Neural progenitor cell (in vitro differentiated cells): ENCODE results near the gene RCL1. TPM values are rescaled to one million over a fixed set of nuclear protein-coding genes. Genes with fewer than 3 reads are reported as not detected.

Experiments used
- DNase-seq: peaks from one replicate; pipeline ENCODE4 v3.0.0-alpha.2; 2016; ENCODE audit warnings: low spot score
- H2AFZ ChIP-seq: fragments of 200-600 bp; sonication (generic); replicated peaks from 2 replicates; pipeline ENCODE4 v1.6.1; 2016; ENCODE audit warnings: antibody characterized with exemption
- H3F3A ChIP-seq: fragments of 200-600 bp; sonication (generic); 2 replicates; pipeline ENCODE4 v1.6.1; 2016; ENCODE audit warnings: antibody characterized with exemption, low read depth
- H3K27ac ChIP-seq: fragments of 200-600 bp; sonication (generic); 2 replicates; pipeline ENCODE4 v1.5.1; 2016; ENCODE audit warnings: mild to moderate bottlenecking
- H3K27me3 ChIP-seq: fragments of 200-600 bp; sonication (generic); 2 replicates; pipeline ENCODE4 v1.6.1; 2016; ENCODE audit warnings: mild to moderate bottlenecking, moderate library complexity
- H3K36me3 ChIP-seq: fragments of 200-600 bp; sonication (generic); 2 replicates; pipeline ENCODE4 v1.5.1; 2016
- H3K4me1 ChIP-seq: fragments of 200-600 bp; sonication (generic); 2 replicates; pipeline ENCODE4 v1.6.1; 2016; ENCODE audit warnings: mixed run types
- H3K4me2 ChIP-seq: fragments of 200-600 bp; sonication (generic); 2 replicates; pipeline ENCODE4 v1.6.1; 2016
- H3K4me3 ChIP-seq: fragments of 200-600 bp; sonication (generic); 2 replicates; pipeline ENCODE4 v1.5.1; 2016
- H3K79me2 ChIP-seq: fragments of 200-600 bp; sonication (generic); 2 replicates; pipeline ENCODE4 v1.6.1; 2016; ENCODE audit warnings: low read depth
- H3K9ac ChIP-seq: fragments of 200-600 bp; sonication (generic); 2 replicates; pipeline ENCODE4 v1.6.1; 2016
- H3K9me3 ChIP-seq: fragments of 200-600 bp; sonication (generic); 2 replicates; pipeline ENCODE4 v1.5.1; 2016; ENCODE audit warnings: low read depth
- H4K20me1 ChIP-seq: fragments of 200-600 bp; sonication (generic); 2 replicates; pipeline ENCODE4 v1.6.1; 2016; ENCODE audit warnings: low read depth
- H3K27ac Mint-ChIP-seq: 3 replicates; pipeline ENCODE4 v1.8.0; 2021; ENCODE audit warnings: mixed read lengths
- H3K27me3 Mint-ChIP-seq: 2 replicates; pipeline ENCODE4 v1.8.0; 2022; ENCODE audit warnings: low read depth, mild to moderate bottlenecking, inconsistent platforms, moderate library complexity, mixed read lengths; ENCODE audit not compliant: insufficient read depth
- H3K36me3 Mint-ChIP-seq: 3 replicates; pipeline ENCODE4 v1.8.0; 2021; ENCODE audit warnings: mixed read lengths
- H3K4me1 Mint-ChIP-seq: 3 replicates; pipeline ENCODE4 v1.8.0; 2021; ENCODE audit warnings: mixed read lengths
- H3K4me3 Mint-ChIP-seq: 3 replicates; pipeline ENCODE4 v1.8.0; 2021; ENCODE audit warnings: mild to moderate bottlenecking, moderate library complexity, mixed read lengths
- H3K9me3 Mint-ChIP-seq: 3 replicates; pipeline ENCODE4 v1.8.0; 2020; ENCODE audit warnings: mixed read lengths
- CTCF ChIP-seq: fragments of 200-600 bp; sonication (generic); IDR thresholded peaks from 2 replicates; pipeline ENCODE4 v1.5.1; 2017; ENCODE audit warnings: antibody characterized with exemption, mild to moderate bottlenecking
- EZH2 ChIP-seq: fragments of 200-600 bp; sonication (generic); IDR thresholded peaks from 2 replicates; pipeline ENCODE4 v1.6.1; 2017; ENCODE audit warnings: antibody characterized with exemption, mild to moderate bottlenecking, moderate library complexity
- EZH2phosphoT487 ChIP-seq: fragments of 200-600 bp; sonication (generic); IDR thresholded peaks from 2 replicates; pipeline ENCODE4 v1.6.1; 2017; ENCODE audit warnings: antibody characterized with exemption
- total RNA-seq: library from RNA; depleted of rRNA; stranded (reverse); fragments of >200 nt; gene quantifications from 2 replicates; pipeline ENCODE4 v1.2.3, GENCODE V29; 2015; ENCODE audit warnings: low replicate concordance

RCL1 gene
- total RNA-seq, 1 donor from 2014 or later = 17.9 TPM

GRCh38 chr9:4822057-4822456, 29.3 kb downstream of the RCL1 start:
- Histone ChIP-seq H4K20me1 (no peaks in the 10 kb centered on the region), H3F3A (no peaks in the 10 kb centered on the region), H3K9ac (no peak overlapping the region), H3K36me3 (no peaks in the 10 kb centered on the region), H3K4me2 (no peak overlapping the region), H3K27ac (no peak overlapping the region), H2AFZ (no peak overlapping the region), H3K79me2 (peaks cover 68% of the 10 kb centered on the region), H3K27me3 (no peaks in the 10 kb centered on the region), H3K4me1 (no peaks in the 10 kb centered on the region), H3K9me3 (no peaks in the 10 kb centered on the region), H3K4me3 (no peak overlapping the region)
- Mint-ChIP-seq H3K9me3 (peaks cover 5% of the 10 kb centered on the region), H3K36me3 (peaks cover 4% of the 10 kb centered on the region), H3K4me1 (no peaks in the 10 kb centered on the region), H3K27me3 (peaks cover under 1% of the 10 kb centered on the region), H3K4me3 (no peak overlapping the region), H3K27ac (no peak overlapping the region)
- no peak for DNase-seq
- TF ChIP-seq EZH2phosphoT487 (no peak), EZH2 (no peak), CTCF (no peak)

- H3K4me2 ChIP-seq = no peak overlapping the region
- Mint-ChIP-seq H3K4me1 (no peaks in the 10 kb centered on the region), H3K27ac (no peak overlapping the region), H3K27me3 (peaks cover 2% of the 10 kb centered on the region), H3K9me3 (no peaks in the 10 kb centered on the region), H3K36me3 (no peaks in the 10 kb centered on the region), H3K4me3 (no peak overlapping the region)
- H3F3A ChIP-seq = no peaks in the 10 kb centered on the region
- no peaks in the 10 kb centered on the region for H4K20me1 ChIP-seq
- H3K36me3 ChIP-seq = no peaks in the 10 kb centered on the region
- H2AFZ ChIP-seq = no peak overlapping the region
- no peak for DNase-seq
- TF ChIP-seq EZH2 (no peak), EZH2phosphoT487 (no peak), CTCF (no peak)
- no peak overlapping the region for H3K27ac ChIP-seq
- H3K9ac ChIP-seq = no peak overlapping the region
- no peaks in the 10 kb centered on the region for H3K4me1 ChIP-seq
- H3K9me3 ChIP-seq = no peaks in the 10 kb centered on the region
- no peak overlapping the region for H3K4me3 ChIP-seq
- no peaks in the 10 kb centered on the region for H3K27me3 ChIP-seq
- peaks cover 29% of the 10 kb centered on the region for H3K79me2 ChIP-seq
Measured at GRCh38 chr9:4826417-4827166, 33.8 kb downstream of the RCL1 start.

- no peak for TF ChIP-seq CTCF
- no peak for TF ChIP-seq EZH2phosphoT487
- no peak for TF ChIP-seq EZH2
- Histone ChIP-seq H4K20me1 (no peaks in the 10 kb centered on the region), H2AFZ (no peak overlapping the region)
Measured at GRCh38 chr9:4827224-4827623, 34.5 kb downstream of the RCL1 start.

More at GRCh38 chr9:4827224-4827623, 34.5 kb downstream of the RCL1 start:
- Mint-ChIP-seq H3K27me3 (peaks cover 2% of the 10 kb centered on the region), H3K9me3 (no peaks in the 10 kb centered on the region), H3K36me3 (no peaks in the 10 kb centered on the region), H3K4me3 (no peak overlapping the region), H3K27ac (no peak overlapping the region), H3K4me1 (no peaks in the 10 kb centered on the region)
- no peaks in the 10 kb centered on the region for H3K4me1 ChIP-seq
- H3F3A ChIP-seq = no peaks in the 10 kb centered on the region
- no peaks in the 10 kb centered on the region for H3K9me3 ChIP-seq
- peaks cover 23% of the 10 kb centered on the region for H3K79me2 ChIP-seq
- H3K4me3 ChIP-seq = no peak overlapping the region
- H3K4me2 ChIP-seq = no peak overlapping the region
- DNase-seq = no peak
- H3K9ac ChIP-seq = no peak overlapping the region
- H3K36me3 ChIP-seq = no peaks in the 10 kb centered on the region
- no peak overlapping the region for H3K27ac ChIP-seq
- no peaks in the 10 kb centered on the region for H3K27me3 ChIP-seq
